ENCODE results near the gene SF3A2.

SF3A2 gene

GRCh38 chr19:2216361-2217225 is 20.0 kb upstream of the SF3A2 start:
- no peaks in the 10 kb centered on the region for H3K27me3 ChIP-seq (ENCODE audit: insufficient read depth, low read length)
- peaks cover 6% of the 10 kb centered on the region for H3K4me1 ChIP-seq (ENCODE audit: control insufficient read depth, insufficient read depth, low read length, unreplicated experiment)
- no peak overlapping the region for H3K27ac ChIP-seq (ENCODE audit: low read depth, low read length)
- H2AFZ ChIP-seq (ENCODE audit: low read length, unreplicated experiment): no peak overlapping the region
- no peaks in the 10 kb centered on the region for H3K36me3 ChIP-seq (ENCODE audit: insufficient read depth, low read length)
- no peaks in the 10 kb centered on the region for H3K79me2 ChIP-seq (ENCODE audit: control insufficient read depth, insufficient read depth, low read length, unreplicated experiment)
- H3K4me3 ChIP-seq (ENCODE audit: low read depth, low read length): no peak overlapping the region

GRCh38 chr19:2217591-2217990 is 19.0 kb upstream of the SF3A2 start:
- no peak overlapping the region for H3K4me3 ChIP-seq (ENCODE audit: low read depth, low read length)
- H3K4me1 ChIP-seq (ENCODE audit: control insufficient read depth, insufficient read depth, low read length, unreplicated experiment): peaks cover 10% of the 10 kb centered on the region
- H3K27ac ChIP-seq (ENCODE audit: low read depth, low read length): no peak overlapping the region

GRCh38 chr19:2219726-2220125 is 16.9 kb upstream of the SF3A2 start:
- Histone ChIP-seq H2AFZ (ENCODE audit: low read length, unreplicated experiment) (no peak overlapping the region), H3K79me2 (ENCODE audit: control insufficient read depth, insufficient read depth, low read length, unreplicated experiment) (no peaks in the 10 kb centered on the region), H3K4me1 (ENCODE audit: control insufficient read depth, insufficient read depth, low read length, unreplicated experiment) (peaks cover 10% of the 10 kb centered on the region), H3K27ac (ENCODE audit: low read depth, low read length) (no peak overlapping the region), H3K27me3 (ENCODE audit: insufficient read depth, low read length) (no peaks in the 10 kb centered on the region), H3K4me3 (ENCODE audit: low read depth, low read length) (no peak overlapping the region), H3K36me3 (ENCODE audit: insufficient read depth, low read length) (no peaks in the 10 kb centered on the region; the same call in 1 of the 2 replicates)

More at GRCh38 chr19:2217591-2217990, 19.0 kb upstream of the SF3A2 start:
- Histone ChIP-seq H2AFZ (ENCODE audit: low read length, unreplicated experiment) (no peak overlapping the region), H3K79me2 (ENCODE audit: control insufficient read depth, insufficient read depth, low read length, unreplicated experiment) (no peaks in the 10 kb centered on the region), H3K36me3 (ENCODE audit: insufficient read depth, low read length) (no peaks in the 10 kb centered on the region), H3K27me3 (ENCODE audit: insufficient read depth, low read length) (no peaks in the 10 kb centered on the region)

- peaks cover 10% of the 10 kb centered on the region for H3K4me1 ChIP-seq (ENCODE audit: control insufficient read depth, insufficient read depth, low read length, unreplicated experiment)
- no peaks in the 10 kb centered on the region for H3K79me2 ChIP-seq (ENCODE audit: control insufficient read depth, insufficient read depth, low read length, unreplicated experiment)
- peak overlapping the region; percentile 58 for H3K27ac ChIP-seq (ENCODE audit: low read depth, low read length)
- H3K27me3 ChIP-seq (ENCODE audit: insufficient read depth, low read length): no peaks in the 10 kb centered on the region
- H3K4me3 ChIP-seq (ENCODE audit: low read depth, low read length): no peak overlapping the region
- H2AFZ ChIP-seq (ENCODE audit: low read length, unreplicated experiment): no peak overlapping the region
- H3K36me3 ChIP-seq (ENCODE audit: insufficient read depth, low read length): no peaks in the 10 kb centered on the region; the same call in 1 of the 2 replicates
Observed at GRCh38 chr19:2221250-2221831, 15.3 kb upstream of the SF3A2 start.

GRCh38 chr19:2221918-2222317 is 14.7 kb upstream of the SF3A2 start:
- Histone ChIP-seq H3K27me3 (ENCODE audit: insufficient read depth, low read length) (no peaks in the 10 kb centered on the region), H3K36me3 (ENCODE audit: insufficient read depth, low read length) (no peaks in the 10 kb centered on the region; the same call in 1 of the 2 replicates), H2AFZ (ENCODE audit: low read length, unreplicated experiment) (no peak overlapping the region), H3K4me3 (ENCODE audit: low read depth, low read length) (no peak overlapping the region), H3K4me1 (ENCODE audit: control insufficient read depth, insufficient read depth, low read length, unreplicated experiment) (peaks cover 10% of the 10 kb centered on the region), H3K27ac (ENCODE audit: low read depth, low read length) (peak overlapping the region; percentile 58), H3K79me2 (ENCODE audit: control insufficient read depth, insufficient read depth, low read length, unreplicated experiment) (no peaks in the 10 kb centered on the region)

- Histone ChIP-seq H3K36me3 (ENCODE audit: insufficient read depth, low read length) (no peaks in the 10 kb centered on the region; the same call in 1 of the 2 replicates), H3K4me1 (ENCODE audit: control insufficient read depth, insufficient read depth, low read length, unreplicated experiment) (peaks cover 10% of the 10 kb centered on the region), H2AFZ (ENCODE audit: low read length, unreplicated experiment) (no peak overlapping the region), H3K79me2 (ENCODE audit: control insufficient read depth, insufficient read depth, low read length, unreplicated experiment) (no peaks in the 10 kb centered on the region), H3K4me3 (ENCODE audit: low read depth, low read length) (no peak overlapping the region), H3K27ac (ENCODE audit: low read depth, low read length) (no peak overlapping the region), H3K27me3 (ENCODE audit: insufficient read depth, low read length) (no peaks in the 10 kb centered on the region)
Observed at GRCh38 chr19:2223391-2223790, 13.2 kb upstream of the SF3A2 start.

GRCh38 chr19:2223959-2224358 is 12.7 kb upstream of the SF3A2 start:
- peaks cover 10% of the 10 kb centered on the region for H3K4me1 ChIP-seq (ENCODE audit: control insufficient read depth, insufficient read depth, low read length, unreplicated experiment)

GRCh38 chr19:2224754-2225349 is 11.8 kb upstream of the SF3A2 start:
- Histone ChIP-seq H3K27me3 (ENCODE audit: insufficient read depth, low read length) (no peaks in the 10 kb centered on the region), H3K4me3 (ENCODE audit: low read depth, low read length) (no peak overlapping the region), H3K4me1 (ENCODE audit: control insufficient read depth, insufficient read depth, low read length, unreplicated experiment) (peaks cover 10% of the 10 kb centered on the region), H3K27ac (ENCODE audit: low read depth, low read length) (no peak overlapping the region), H3K79me2 (ENCODE audit: control insufficient read depth, insufficient read depth, low read length, unreplicated experiment) (no peaks in the 10 kb centered on the region), H2AFZ (ENCODE audit: low read length, unreplicated experiment) (no peak overlapping the region), H3K36me3 (ENCODE audit: insufficient read depth, low read length) (no peaks in the 10 kb centered on the region; the same call in 1 of the 2 replicates)

More at GRCh38 chr19:2223959-2224358, 12.7 kb upstream of the SF3A2 start:
- Histone ChIP-seq H3K36me3 (ENCODE audit: insufficient read depth, low read length) (no peaks in the 10 kb centered on the region; the same call in 1 of the 2 replicates), H2AFZ (ENCODE audit: low read length, unreplicated experiment) (no peak overlapping the region), H3K27me3 (ENCODE audit: insufficient read depth, low read length) (no peaks in the 10 kb centered on the region), H3K4me3 (ENCODE audit: low read depth, low read length) (no peak overlapping the region), H3K27ac (ENCODE audit: low read depth, low read length) (no peak overlapping the region), H3K79me2 (ENCODE audit: control insufficient read depth, insufficient read depth, low read length, unreplicated experiment) (no peaks in the 10 kb centered on the region)

GRCh38 chr19:2225415-2226050 is 11.1 kb upstream of the SF3A2 start:
- Histone ChIP-seq H3K4me3 (ENCODE audit: low read depth, low read length) (no peak overlapping the region), H3K36me3 (ENCODE audit: insufficient read depth, low read length) (no peaks in the 10 kb centered on the region; the same call in 1 of the 2 replicates), H2AFZ (ENCODE audit: low read length, unreplicated experiment) (no peak overlapping the region), H3K27ac (ENCODE audit: low read depth, low read length) (no peak overlapping the region), H3K79me2 (ENCODE audit: control insufficient read depth, insufficient read depth, low read length, unreplicated experiment) (no peaks in the 10 kb centered on the region), H3K4me1 (ENCODE audit: control insufficient read depth, insufficient read depth, low read length, unreplicated experiment) (peaks cover 10% of the 10 kb centered on the region), H3K27me3 (ENCODE audit: insufficient read depth, low read length) (no peaks in the 10 kb centered on the region)

- no peaks in the 10 kb centered on the region for H3K79me2 ChIP-seq (ENCODE audit: control insufficient read depth, insufficient read depth, low read length, unreplicated experiment)
- no peak overlapping the region for H3K27ac ChIP-seq (ENCODE audit: low read depth, low read length)
- no peak overlapping the region for H2AFZ ChIP-seq (ENCODE audit: low read length, unreplicated experiment)
- H3K27me3 ChIP-seq (ENCODE audit: insufficient read depth, low read length): no peaks in the 10 kb centered on the region
- H3K4me3 ChIP-seq (ENCODE audit: low read depth, low read length): no peak overlapping the region
- peaks cover 7% of the 10 kb centered on the region for H3K4me1 ChIP-seq (ENCODE audit: control insufficient read depth, insufficient read depth, low read length, unreplicated experiment)
- H3K36me3 ChIP-seq (ENCODE audit: insufficient read depth, low read length): no peaks in the 10 kb centered on the region; the same call in 1 of the 2 replicates
Observed at GRCh38 chr19:2226051-2226839, 10.4 kb upstream of the SF3A2 start.

All from ACC112 (cell line).